ENCODE results near the gene TMEM200A. TPM values are rescaled to one million over a fixed set of nuclear protein-coding genes. Genes with fewer than 3 reads are reported as not detected.

The TMEM200A gene
- total and polyA plus RNA-seq, 10 of the 15 experiments (the other 5 are each of a cell fraction or from before 2014, with no cell fraction given): 5.5 to 12.4 (median 9.6) TPM

- TF ChIP-seq PAX5 (IDR thresholded peaks at IDR 0.05; ENCODE audit: borderline replicate concordance, low read depth, low read length): no peak
- TF ChIP-seq NFIC (IDR thresholded peaks at IDR 0.05; ENCODE audit: low read depth, low read length): no peak
- no peak for TF ChIP-seq MTA2 (IDR thresholded peaks at IDR 0.05; ENCODE audit: low read depth)
- no peak for TF ChIP-seq CHD4 (IDR thresholded peaks at IDR 0.05)
- TF ChIP-seq IRF3 (IDR thresholded peaks at IDR 0.05): no peak
- TF ChIP-seq RFX5 (IDR thresholded peaks at IDR 0.05; ENCODE audit: low read depth, low read length): no peak
- no peak for TF ChIP-seq BRCA1 (IDR thresholded peaks at IDR 0.05; ENCODE audit: low read depth, low read length)
- peak; percentile 33; the same call in 1 of the 2 replicates for TF ChIP-seq YY1 (IDR thresholded peaks at IDR 0.05; ENCODE audit: low read depth, low read length)
- no peak for TF ChIP-seq SREBF2 (IDR thresholded peaks at IDR 0.05; ENCODE audit: low read length)
- TF ChIP-seq RCOR1 (conservative IDR thresholded peaks at IDR 0.05; ENCODE audit: low read depth, low read length): 0 out of 2 replicates have a peak, but pooled peaks have one; percentile 41
- TF ChIP-seq DPF2 (IDR thresholded peaks at IDR 0.05): no peak
- no peak for TF ChIP-seq HDAC6 (IDR thresholded peaks at IDR 0.05; ENCODE audit: unreplicated experiment)
- no peak for TF ChIP-seq RUNX3 (IDR thresholded peaks at IDR 0.05; ENCODE audit: low read length)
- TF ChIP-seq NFYB (IDR thresholded peaks at IDR 0.05; ENCODE audit: insufficient read depth, low read depth, low read length): no peak
- TF ChIP-seq SKIL (IDR thresholded peaks at IDR 0.05; ENCODE audit: low read depth, poor library complexity, severe bottlenecking): no peak
- no peak for TF ChIP-seq EZH2 (IDR thresholded peaks at IDR 0.05; ENCODE audit: borderline replicate concordance, control insufficient read depth, low read depth, low read length)
- peak; percentile 48 to 69 (median 67); a peak in 5 of 6 replicates for TF ChIP-seq CTCF (IDR thresholded peaks at IDR 0.05 in 2 of 3, conservative IDR thresholded peaks at IDR 0.05 in 1 of 3; ENCODE audit: control insufficient read depth in 2 of 3, extremely low read depth in 1 of 3, insufficient read depth in 1 of 3, low read depth in 3 of 3, low read length in 3 of 3)
- TF ChIP-seq HDAC2 (IDR thresholded peaks at IDR 0.05): no peak
- no peak for TF ChIP-seq TARDBP (IDR thresholded peaks at IDR 0.05; ENCODE audit: borderline replicate concordance)
- no peak for TF ChIP-seq KLF5 (IDR thresholded peaks at IDR 0.05; ENCODE audit: partially characterized antibody)
- no peak for TF ChIP-seq ATF3 (IDR thresholded peaks at IDR 0.05; ENCODE audit: borderline replicate concordance, extremely low read depth, low read depth, low read length)
- no peak for TF ChIP-seq CREB1 (IDR thresholded peaks at IDR 0.05; ENCODE audit: low read depth)
- TF ChIP-seq MEF2B (IDR thresholded peaks at IDR 0.05; ENCODE audit: partially characterized antibody, poor library complexity, severe bottlenecking): no peak
- no peak for TF ChIP-seq POU2F2 (IDR thresholded peaks at IDR 0.05; ENCODE audit: borderline replicate concordance, low read depth, low read length)
- TF ChIP-seq BHLHE40 (IDR thresholded peaks at IDR 0.05; ENCODE audit: borderline replicate concordance in 1 of 2, low read depth in 2 of 2, low read length in 1 of 2): peak in 1 of 2 experiments; percentile 25; a peak in 1 of 4 replicates
- TF ChIP-seq EED (IDR thresholded peaks at IDR 0.05; ENCODE audit: low read depth): 0 out of 2 replicates have a peak, but pooled peaks have one; percentile 14
Measured at GRCh38 chr6:130365166-130366106, at the start of gene TMEM200A (continued).
